Measurements from ENCODE around the gene CCDC85C. TPM values are rescaled to one million over a fixed set of nuclear protein-coding genes. Genes with fewer than 3 reads are reported as not detected.
A peak's percentile ranks its signal among the peaks of the same experiment; 100 is the strongest.

Gene CCDC85C
- total and polyA plus RNA-seq, 2 of the 4 experiments (the other 2 are of a cell fraction): 16.0 to 19.0 TPM

GRCh38 chr14:99529899-99530298, 74.1 kb downstream of the CCDC85C start:
- H3K56ac ChIP-seq (ENCODE audit: extremely low read depth, insufficient read depth, low read length): no peak overlapping the region
- no peak overlapping the region for H3K27ac ChIP-seq (ENCODE audit: insufficient read depth, low read length)
- in situ Hi-C loops (cut with MboI; ENCODE audit: low sequenced_read_pairs): loop anchor here (10.0 kb wide), 1 partner anchor 375 kb away; no protein-coding TSS in a partner anchor
- peak overlapping the region; percentile 90 for H3K4ac ChIP-seq (ENCODE audit: low read depth, low read length)
- H3K18ac ChIP-seq (ENCODE audit: low read depth, low read length): no peak overlapping the region
- peak overlapping the region; percentile 93 for H2AK9ac ChIP-seq (replicated peaks; ENCODE audit: low read depth, low read length, poor library complexity)
- no peak overlapping the region for H4K5ac ChIP-seq (ENCODE audit: low read depth, low read length)
- no peak for ATAC-seq (ENCODE audit: low read depth)
- POLR2A ChIA-PET (ENCODE audit: unreplicated experiment): no interaction called here
- no peak for TF ChIP-seq RFX5 (IDR thresholded peaks at IDR 0.05; ENCODE audit: low read depth, low read length)
- TF ChIP-seq BHLHE40 (IDR thresholded peaks at IDR 0.05; ENCODE audit: low read depth, low read length): no peak
- peak; percentile 10; the same call in 1 of the 2 replicates for TF ChIP-seq SMC3 (IDR thresholded peaks at IDR 0.05; ENCODE audit: low read depth, low read length)
- TF ChIP-seq POLR2A (IDR thresholded peaks at IDR 0.05; ENCODE audit: low read depth, low read length): no peak
- peak overlapping the region; percentile 72; the same call in 2 of the 3 replicates for H2BK15ac ChIP-seq (ENCODE audit: low read depth, low read length)
- H4K20me1 ChIP-seq (ENCODE audit: insufficient read depth, low read length): no peaks in the 10 kb centered on the region; the same call in 1 of the 2 replicates
- no peak overlapping the region for H3K4me2 ChIP-seq (ENCODE audit: low read depth, low read length)
- CTCF ChIA-PET: interaction anchor here (1.4 kb wide), 1 partner anchor 46 kb away, joined by 3 read pairs; no protein-coding TSS in a partner anchor
- H2BK120ac ChIP-seq (ENCODE audit: low read depth, low read length): peak overlapping the region; percentile 77
- no CpG with 5 or more reads among the region's 4 CpGs for WGBS, 2 experiments (ENCODE audit: extremely low coverage in 2 of 2, insufficient read length in 1 of 2)
- peaks cover 27% of the 10 kb centered on the region for H3K4me1 ChIP-seq (ENCODE audit: control insufficient read depth, insufficient read depth, low read length)
- H3K4me3 ChIP-seq (ENCODE audit: insufficient read depth, low read depth, low read length): no peak overlapping the region
- 0 out of 4 replicates have a peak overlapping the region, but pooled peaks of 1 of the 2 experiments have one; percentile 18 for H4K8ac ChIP-seq (ENCODE audit: low read depth in 2 of 2, low read length in 2 of 2)
- peaks cover 29 to 72% of the 10 kb centered on the region in 2 experiments for H3K79me1 ChIP-seq (ENCODE audit: low read depth in 1 of 2, low read length in 2 of 2)
- no peak overlapping the region for H3K23ac ChIP-seq (ENCODE audit: low read depth, low read length)
- peak overlapping the region; percentile 86 for H2BK20ac ChIP-seq (ENCODE audit: low read depth, low read length)
- no peak overlapping the region for H2BK5ac ChIP-seq (ENCODE audit: low read depth, low read length, poor library complexity, severe bottlenecking)
- H3K36me3 ChIP-seq (ENCODE audit: control insufficient read depth, insufficient read depth, low read length): no peaks in the 10 kb centered on the region
- no TSS peak for BruUV-seq (replicated peaks)
- peaks cover 23% of the 10 kb centered on the region for H3K9me1 ChIP-seq (ENCODE audit: insufficient read depth, low read length)
- peak overlapping the region; percentile 88 for H2AK5ac ChIP-seq (ENCODE audit: low read depth, low read length)
- intact Hi-C loops (cut with micrococcal nuclease): loop anchor here (5.0 kb wide), 1 partner anchor 37 kb away; no protein-coding TSS in a partner anchor
- no peaks in the 10 kb centered on the region for H3K27me3 ChIP-seq (ENCODE audit: control insufficient read depth, insufficient read depth, low read length)
- dilution Hi-C loops (cut with HindIII; ENCODE audit: low sequenced_read_pairs, unreplicated experiment): no loop called here
- H3K14ac ChIP-seq (replicated peaks; ENCODE audit: low read depth, low read length): peak overlapping the region; percentile 52; the same call in 1 of the 2 replicates
- DNase-seq: peak; percentile 45
- H4K91ac ChIP-seq (ENCODE audit: insufficient read depth, low read depth, low read length): peak overlapping the region; percentile 69
- H2AFZ ChIP-seq (replicated peaks; ENCODE audit: low read length, poor library complexity): peak overlapping the region; percentile 71
- H3K9ac ChIP-seq (ENCODE audit: low read depth, low read length): no peak overlapping the region
- H3K9me3 ChIP-seq (ENCODE audit: control insufficient read depth, insufficient read depth, low read length): no peaks in the 10 kb centered on the region
